SH-SY5Y (cell line): ENCODE results near the gene NVL.

Experiments used
- GATA2 ChIP-seq: IDR thresholded peaks from 2 replicates; pipeline ENCODE4 v1.6.1; 2011; ENCODE audit warnings: mild to moderate bottlenecking, low read depth, low read length
- GATA3 ChIP-seq: IDR thresholded peaks from 2 replicates; pipeline ENCODE4 v1.6.1; 2011; ENCODE audit warnings: low read depth, mild to moderate bottlenecking, low read length, moderate library complexity

The NVL gene

GRCh38 chr1:224178894-224179293 is 151.1 kb downstream of the NVL start:
- TF ChIP-seq GATA3 (no peak), GATA2 (no peak)

- TF ChIP-seq GATA2 (no peak), GATA3 (no peak)
These were observed 152.5 kb downstream of the NVL start for GRCh38 chr1:224177356-224177999.
